C4-2B (cell line): ENCODE measurements around the gene PDE4A.
"Not testable (repeated sequence)": the region's sequence is repeated elsewhere in the genome, so short reads cannot be mapped to it uniquely, and the experiment has no call there.

Experiments used
- H3K27ac ChIP-seq: fragments of 450-650 bp; 2 replicates; pipeline ENCODE4 v1.5.1; 2017
- ZFX ChIP-seq: fragments of 450-650 bp; IDR thresholded peaks from 2 replicates; pipeline ENCODE4 v1.6.1; 2017
- TF ChIP-seq, protein P1 (sequence below): fragments of 450-650 bp; conservative IDR thresholded peaks from 2 replicates; pipeline ENCODE4 v1.5.1; 2017; ENCODE audit warnings: mild to moderate bottlenecking

The PDE4A gene

DNA sequence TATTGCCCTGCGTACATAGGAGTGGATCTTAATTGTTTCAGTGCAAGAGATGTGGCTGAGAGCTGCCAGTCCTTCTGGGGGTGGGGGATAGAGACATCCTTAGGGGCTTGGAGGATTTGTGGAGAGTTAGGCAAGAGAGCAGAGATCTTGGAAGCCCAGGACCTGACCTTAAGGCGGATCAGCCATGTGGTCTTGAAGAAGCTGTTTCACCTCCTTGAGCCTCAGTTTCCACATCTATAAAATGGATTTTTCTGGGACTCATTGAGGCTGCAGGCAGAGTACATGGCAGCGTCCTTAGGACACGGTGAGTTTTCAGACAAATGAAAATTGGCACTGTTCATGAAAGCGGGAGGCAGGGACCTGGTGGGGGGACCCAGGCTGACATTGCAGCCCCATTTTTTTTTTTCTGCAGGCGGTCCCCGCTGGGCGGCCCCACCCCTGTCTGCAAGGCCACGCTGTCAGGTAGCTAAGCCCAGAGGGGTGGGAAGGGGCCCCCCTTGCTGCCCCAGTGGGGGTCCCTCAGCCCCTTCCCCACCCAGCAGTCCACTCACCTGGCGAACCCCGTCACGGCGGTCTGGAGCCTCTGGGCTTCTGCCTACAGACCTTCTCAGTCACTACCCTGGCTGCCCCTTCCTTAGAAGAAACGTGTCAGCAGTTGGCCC, 30.0 kb downstream of the PDE4A start:
- H3K27ac ChIP-seq = no peak overlapping the region
- TF ChIP-seq, protein P1, sequence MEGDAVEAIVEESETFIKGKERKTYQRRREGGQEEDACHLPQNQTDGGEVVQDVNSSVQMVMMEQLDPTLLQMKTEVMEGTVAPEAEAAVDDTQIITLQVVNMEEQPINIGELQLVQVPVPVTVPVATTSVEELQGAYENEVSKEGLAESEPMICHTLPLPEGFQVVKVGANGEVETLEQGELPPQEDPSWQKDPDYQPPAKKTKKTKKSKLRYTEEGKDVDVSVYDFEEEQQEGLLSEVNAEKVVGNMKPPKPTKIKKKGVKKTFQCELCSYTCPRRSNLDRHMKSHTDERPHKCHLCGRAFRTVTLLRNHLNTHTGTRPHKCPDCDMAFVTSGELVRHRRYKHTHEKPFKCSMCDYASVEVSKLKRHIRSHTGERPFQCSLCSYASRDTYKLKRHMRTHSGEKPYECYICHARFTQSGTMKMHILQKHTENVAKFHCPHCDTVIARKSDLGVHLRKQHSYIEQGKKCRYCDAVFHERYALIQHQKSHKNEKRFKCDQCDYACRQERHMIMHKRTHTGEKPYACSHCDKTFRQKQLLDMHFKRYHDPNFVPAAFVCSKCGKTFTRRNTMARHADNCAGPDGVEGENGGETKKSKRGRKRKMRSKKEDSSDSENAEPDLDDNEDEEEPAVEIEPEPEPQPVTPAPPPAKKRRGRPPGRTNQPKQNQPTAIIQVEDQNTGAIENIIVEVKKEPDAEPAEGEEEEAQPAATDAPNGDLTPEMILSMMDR = no peak
- TF ChIP-seq ZFX = no peak

GRCh38 chr19:10450853-10451609, 30.7 kb downstream of the PDE4A start:
- no peak overlapping the region for H3K27ac ChIP-seq
- TF ChIP-seq ZFX = no peak
- TF ChIP-seq, protein P1 = no peak

- TF ChIP-seq ZFX = no peak
- TF ChIP-seq, protein P1 = no peak
- H3K27ac ChIP-seq = no peak overlapping the region
Observed at GRCh38 chr19:10452726-10453618, 32.6 kb downstream of the PDE4A start.

- no peak for TF ChIP-seq ZFX
- TF ChIP-seq, protein P1 = no peak
- no peak overlapping the region for H3K27ac ChIP-seq
Observed at GRCh38 chr19:10453852-10454251, 33.5 kb downstream of the PDE4A start.

GRCh38 chr19:10454267-10454666, 33.9 kb downstream of the PDE4A start:
- TF ChIP-seq ZFX = no peak
- TF ChIP-seq, protein P1 = no peak
- H3K27ac ChIP-seq = no peak overlapping the region

GRCh38 chr19:10458733-10459132, 38.4 kb downstream of the PDE4A start:
- not testable (repeated sequence) for H3K27ac ChIP-seq

DNA sequence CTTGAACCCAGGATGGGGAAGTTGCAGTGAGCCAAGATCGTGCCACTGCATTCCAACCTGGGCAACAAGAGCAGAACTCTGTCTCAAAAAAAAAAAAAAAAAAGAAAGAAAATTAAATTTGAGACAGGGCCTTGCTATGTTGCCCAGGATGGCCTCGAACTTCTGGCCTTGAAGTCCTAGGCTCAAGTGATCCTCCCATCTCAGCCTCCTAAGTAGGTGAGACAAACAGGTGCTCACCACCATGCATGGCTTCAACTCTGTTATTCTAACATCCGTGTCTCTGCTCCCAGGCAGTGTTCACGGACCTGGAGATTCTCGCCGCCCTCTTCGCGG, 40.3 kb downstream of the PDE4A start:
- no peak overlapping the region for H3K27ac ChIP-seq
- TF ChIP-seq, protein P1 = no peak
- no peak for TF ChIP-seq ZFX
